ENCODE results near the gene ZNF785. TPM values are rescaled to one million over a fixed set of nuclear protein-coding genes. Genes with fewer than 3 reads are reported as not detected.

ZNF785 gene
- total and polyA plus RNA-seq, 2 of the 13 experiments (the other 11 are each of a cell fraction or from before 2014, with no cell fraction given), result 0.01 TPM; not detected in 1

DNA sequence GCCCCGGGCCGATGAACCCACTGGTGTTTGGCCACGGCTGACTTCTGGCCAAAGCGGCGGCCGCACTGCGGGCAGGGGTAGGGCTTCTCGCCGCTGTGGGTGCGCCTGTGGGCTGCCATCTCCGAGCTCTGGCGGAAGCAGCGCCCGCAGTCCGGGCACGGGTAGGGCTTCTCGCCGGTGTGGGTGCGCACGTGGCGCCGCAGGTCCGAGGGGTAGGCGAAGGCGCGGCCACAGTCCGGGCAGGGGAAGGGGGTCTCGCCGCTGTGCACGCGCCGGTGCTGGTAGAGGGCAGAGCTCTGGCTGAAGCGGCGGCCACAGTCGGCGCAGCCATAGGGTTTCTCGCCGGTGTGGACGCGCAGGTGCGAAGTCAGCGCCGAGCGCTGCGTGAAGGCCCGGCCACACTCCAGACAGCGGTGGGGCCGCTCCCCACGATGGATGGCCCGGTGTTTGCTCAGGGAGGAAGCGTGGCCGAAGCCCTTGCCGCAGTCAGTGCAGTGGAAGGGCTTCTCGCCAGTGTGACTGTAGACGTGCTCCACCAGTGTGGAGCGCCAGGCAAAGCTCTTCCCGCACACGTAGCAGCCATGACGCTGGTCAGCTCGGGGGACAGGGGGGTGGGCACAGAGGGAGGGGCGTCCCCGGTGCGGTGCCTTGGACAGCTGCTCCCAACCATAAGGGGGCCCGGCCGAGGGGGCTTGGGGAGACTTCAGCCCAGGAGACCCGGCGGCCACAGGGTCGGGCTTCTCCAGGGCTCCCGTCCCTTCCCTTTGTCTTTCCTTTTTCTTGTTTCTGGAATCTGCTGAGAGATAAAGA, 30.0 kb downstream of the ZNF785 start (continued):
- TF ChIP-seq KLF11 (CRISPR knock-in tag; IDR thresholded peaks at IDR 0.05) (no peak), ZNF251 (CRISPR knock-in tag; IDR thresholded peaks at IDR 0.05) (no peak), ZFP36L2 (CRISPR knock-in tag; IDR thresholded peaks at IDR 0.05) (no peak), TEAD3 (CRISPR knock-in tag; optimal IDR thresholded peaks at IDR 0.05; ENCODE audit: borderline replicate concordance) (no peak), KAT2B (IDR thresholded peaks at IDR 0.05; ENCODE audit: borderline replicate concordance, low read depth, low read length) (no peak), THYN1 (CRISPR knock-in tag; IDR thresholded peaks at IDR 0.05; ENCODE audit: borderline replicate concordance, low read depth) (no peak), ZBTB3 (CRISPR knock-in tag; IDR thresholded peaks at IDR 0.05; ENCODE audit: borderline replicate concordance, low read depth) (no peak), ZNF577 (CRISPR knock-in tag; IDR thresholded peaks at IDR 0.05; ENCODE audit: borderline replicate concordance, low read depth) (no peak), TBX2 (CRISPR knock-in tag; IDR thresholded peaks at IDR 0.05; ENCODE audit: borderline replicate concordance) (0 out of 2 replicates have a peak, but pooled peaks have one; percentile 34), GATAD1 (CRISPR knock-in tag; IDR thresholded peaks at IDR 0.05) (no peak), ZNF777 (CRISPR knock-in tag; IDR thresholded peaks at IDR 0.05) (no peak), ZNF776 (CRISPR knock-in tag; IDR thresholded peaks at IDR 0.05) (peak; percentile 3; the same call in 1 of the 2 replicates), ZNF883 (CRISPR knock-in tag; IDR thresholded peaks at IDR 0.05; ENCODE audit: not compliant biosample characterization) (no peak)
